Effector memory CD4-positive, alpha-beta T cell (primary cell): ENCODE measurements around the gene ALOX12B.
"Not testable (repeated sequence)": the region's sequence is repeated elsewhere in the genome, so short reads cannot be mapped to it uniquely, and the experiment has no call there.

Experiments
- DNase-seq, 3 donors: peaks; one replicate each; pipeline ENCODE4 v3.0.0-alpha.2; 2020
- H3K27ac ChIP-seq: 2 replicates; pipeline ENCODE4 v1.7.0; 2013; ENCODE audit warnings: mild to moderate bottlenecking, low read length, moderate library complexity; ENCODE audit not compliant: insufficient read depth, poor library complexity, severe bottlenecking
- H3K27me3 ChIP-seq: replicated peaks from 2 replicates; pipeline ENCODE4 v1.7.0; 2013; ENCODE audit warnings: mild to moderate bottlenecking, low read length; ENCODE audit not compliant: insufficient read depth, control insufficient read depth, poor library complexity, severe bottlenecking
- H3K36me3 ChIP-seq: 2 replicates; pipeline ENCODE4 v1.7.0; 2013; ENCODE audit warnings: mild to moderate bottlenecking, low read length, moderate library complexity; ENCODE audit not compliant: control insufficient read depth, insufficient read depth
- H3K4me1 ChIP-seq: 2 replicates; pipeline ENCODE4 v1.7.0; 2013; ENCODE audit warnings: low read length, mild to moderate bottlenecking; ENCODE audit not compliant: control insufficient read depth, insufficient read depth, poor library complexity, severe bottlenecking
- H3K4me3 ChIP-seq: 2 replicates; pipeline ENCODE4 v1.7.0; 2013; ENCODE audit warnings: low read length, low read depth, mild to moderate bottlenecking; ENCODE audit not compliant: insufficient read depth, poor library complexity, severe bottlenecking
- H3K9me3 ChIP-seq: 2 replicates; pipeline ENCODE4 v1.7.0; 2013; ENCODE audit warnings: mild to moderate bottlenecking, low read length, moderate library complexity; ENCODE audit not compliant: control insufficient read depth

The ALOX12B gene

DNA sequence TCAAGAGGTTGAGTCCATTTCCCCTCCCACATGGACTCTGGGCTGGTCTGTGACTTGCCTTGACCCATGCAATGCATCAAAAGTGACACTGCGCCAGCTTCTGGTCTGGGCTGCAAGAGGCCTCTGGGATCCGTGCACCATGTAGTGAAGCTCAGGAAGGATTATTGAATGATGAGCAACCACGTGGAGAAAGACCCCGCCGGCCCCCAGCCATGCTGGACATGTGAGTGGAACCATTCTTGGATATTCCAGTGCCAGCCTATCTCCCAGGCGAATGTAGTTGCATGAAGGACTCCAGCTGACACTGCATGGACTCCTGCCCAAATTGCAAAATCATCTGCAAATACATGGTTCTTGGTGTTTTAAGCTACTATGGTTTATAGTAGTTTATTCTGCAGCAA, 56.3 kb downstream of the ALOX12B start:
- H3K4me3 ChIP-seq, result no peak overlapping the region
- no peaks in the 10 kb centered on the region for H3K27me3 ChIP-seq
- no peak overlapping the region for H3K27ac ChIP-seq
- DNase-seq, result no peak
- H3K9me3 ChIP-seq, result no peaks in the 10 kb centered on the region
- no peaks in the 10 kb centered on the region for H3K4me1 ChIP-seq
- no peaks in the 10 kb centered on the region for H3K36me3 ChIP-seq

DNA sequence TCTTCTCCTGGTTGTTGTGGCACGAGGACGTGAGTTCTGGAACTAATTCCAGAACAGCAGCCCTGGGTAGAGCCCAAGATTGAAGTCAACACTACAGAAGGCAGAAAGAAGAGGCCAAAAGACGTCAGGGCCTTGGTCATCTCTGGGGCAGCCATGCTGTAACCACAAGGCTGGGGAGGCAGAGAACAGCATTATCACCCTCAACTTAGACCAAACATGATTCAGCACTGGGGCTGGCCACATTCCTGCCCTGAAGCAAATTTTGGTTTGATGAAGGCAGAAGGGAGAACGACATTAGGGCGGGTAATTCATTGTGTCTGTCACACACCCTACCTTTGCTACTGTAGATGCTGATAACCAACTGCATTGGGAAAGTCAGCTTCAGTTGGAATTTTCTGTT, 58.4 kb downstream of the ALOX12B start:
- no peak overlapping the region for H3K4me3 ChIP-seq
- DNase-seq, result no peak
- H3K27me3 ChIP-seq, result no peaks in the 10 kb centered on the region
- no peaks in the 10 kb centered on the region for H3K36me3 ChIP-seq
- no peak overlapping the region for H3K27ac ChIP-seq
- H3K4me1 ChIP-seq, result no peaks in the 10 kb centered on the region
- no peaks in the 10 kb centered on the region for H3K9me3 ChIP-seq

DNA sequence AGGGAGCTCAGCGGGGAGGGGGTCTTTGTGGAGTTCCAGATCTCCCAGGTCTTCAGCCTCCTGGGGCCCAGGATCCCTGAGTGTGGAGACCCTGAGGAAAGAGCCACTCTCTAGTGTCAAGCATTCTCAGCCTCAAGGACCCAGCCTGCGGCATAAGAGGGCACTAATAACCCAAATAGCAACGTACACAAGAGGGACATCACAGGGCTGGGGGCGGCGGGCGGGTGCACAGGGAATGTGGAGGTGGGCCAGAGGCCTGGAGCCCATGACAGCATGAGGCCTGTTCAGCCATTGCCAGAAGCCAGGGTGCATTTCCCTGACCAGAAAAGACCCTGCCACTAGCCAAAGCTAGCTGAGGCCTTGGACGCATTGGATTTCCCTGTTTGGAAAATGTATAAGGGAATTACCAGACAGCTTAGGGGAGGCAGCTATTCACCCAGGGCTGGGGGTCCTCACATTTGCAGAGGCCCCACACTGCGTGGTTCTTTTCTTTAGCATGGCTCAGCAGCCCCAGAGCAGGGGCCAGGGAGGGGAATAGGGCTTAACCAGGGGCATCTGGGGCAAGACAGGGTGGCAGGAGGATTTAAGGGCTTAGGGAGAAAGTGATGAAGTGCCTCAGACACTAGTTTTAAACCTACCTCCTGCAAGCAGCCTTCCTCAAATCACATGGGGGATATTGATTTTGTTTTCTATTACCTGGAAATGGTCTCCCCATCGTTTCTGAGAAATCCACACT, 62.2 kb downstream of the ALOX12B start:
- Histone ChIP-seq H3K27ac (no peak overlapping the region), H3K4me3 (no peak overlapping the region), H3K9me3 (no peaks in the 10 kb centered on the region), H3K27me3 (no peaks in the 10 kb centered on the region), H3K36me3 (no peaks in the 10 kb centered on the region), H3K4me1 (no peaks in the 10 kb centered on the region)
- DNase-seq, result no peak

DNA sequence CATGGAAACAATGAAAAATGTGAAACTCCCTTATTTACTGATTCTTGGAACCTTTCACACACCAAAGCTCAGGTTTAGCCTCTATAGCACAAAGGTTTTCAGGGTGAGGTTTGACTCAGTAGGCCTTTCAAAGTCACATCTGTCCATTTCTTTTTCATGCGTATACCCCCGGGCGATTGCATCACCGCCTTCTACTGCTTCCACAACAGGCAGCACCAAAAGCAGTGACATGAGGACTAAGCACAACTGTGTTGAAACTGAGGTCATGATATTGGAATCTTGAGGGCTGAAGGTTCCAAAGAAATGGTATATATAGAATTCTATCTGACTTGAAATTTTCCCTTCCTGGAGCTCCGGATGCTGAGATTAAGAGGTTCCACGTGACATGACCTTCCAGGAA, 63.4 kb downstream of the ALOX12B start:
- DNase-seq, H3K9me3 ChIP-seq, H3K27ac ChIP-seq, H3K4me3 ChIP-seq, H3K27me3 ChIP-seq, H3K4me1 ChIP-seq, H3K36me3 ChIP-seq: not testable (repeated sequence)
